OCI-LY7 (cell line): ENCODE measurements around the gene STAT2.

Source experiments
- CTCF ChIP-seq: fragments of 200-600 bp; sonication (generic); conservative IDR thresholded peaks from 2 replicates; pipeline ENCODE4 v1.5.1; 2014; ENCODE audit warnings: mild to moderate bottlenecking, antibody characterized with exemption, low read length, moderate library complexity, mixed read lengths
- EZH2phosphoT487 ChIP-seq: fragments of 200-600 bp; sonication (generic); IDR thresholded peaks from 2 replicates; pipeline ENCODE4 v1.6.1; 2018; ENCODE audit warnings: low read depth, borderline replicate concordance, mild to moderate bottlenecking, mixed run types, antibody characterized with exemption, low read length, moderate library complexity, mixed read lengths

GRCh38 chr12:56311003-56311402, 48.9 kb downstream of the STAT2 start:
- TF ChIP-seq CTCF (no peak), EZH2phosphoT487 (no peak)
